Endodermal cell (in vitro differentiated cells): Measurements from ENCODE around the gene MYO1B. TPM values are rescaled to one million over a fixed set of nuclear protein-coding genes. Genes with fewer than 3 reads are reported as not detected.

ENCODE experiments used
- DNase-seq: peaks from one replicate; pipeline ENCODE4 v3.0.0-alpha.2; 2017
- H3K27ac ChIP-seq: 2 replicates; pipeline ENCODE4 v1.5.1; 2013; ENCODE audit warnings: mild to moderate bottlenecking, low read depth, low read length, moderate library complexity
- H3K27me3 ChIP-seq: 2 replicates; pipeline ENCODE4 v1.6.1; 2013; ENCODE audit warnings: mild to moderate bottlenecking, low read length, moderate library complexity; ENCODE audit not compliant: insufficient read depth, control insufficient read depth, poor library complexity, severe bottlenecking
- H3K36me3 ChIP-seq: 2 replicates; pipeline ENCODE4 v1.7.0; 2013; ENCODE audit warnings: mild to moderate bottlenecking, low read length, moderate library complexity; ENCODE audit not compliant: control insufficient read depth, insufficient read depth
- H3K4me1 ChIP-seq: one replicate; pipeline ENCODE4 v1.7.0; 2013; ENCODE audit warnings: low read length; ENCODE audit not compliant: control insufficient read depth, insufficient read depth
- H3K4me3 ChIP-seq: 2 replicates; pipeline ENCODE4 v1.5.1; 2013; ENCODE audit warnings: mild to moderate bottlenecking, low read length, moderate library complexity
- H3K9ac ChIP-seq: 2 replicates; pipeline ENCODE4 v1.6.1; 2013; ENCODE audit warnings: mild to moderate bottlenecking, low read length, moderate library complexity; ENCODE audit not compliant: poor library complexity, severe bottlenecking; ENCODE audit errors: extremely low read depth
- H3K9me3 ChIP-seq: 2 replicates; pipeline ENCODE4 v1.6.1; 2013; ENCODE audit warnings: mild to moderate bottlenecking, low read length, moderate library complexity; ENCODE audit not compliant: control insufficient read depth
- H3K27ac Mint-ChIP-seq: 2 replicates; pipeline ENCODE4 v1.8.0; 2020; ENCODE audit warnings: mixed read lengths
- H3K27me3 Mint-ChIP-seq: 2 replicates; pipeline ENCODE4 v1.8.0; 2021; ENCODE audit warnings: mild to moderate bottlenecking, mixed read lengths; ENCODE audit not compliant: insufficient read depth
- H3K36me3 Mint-ChIP-seq: 2 replicates; pipeline ENCODE4 v1.8.0; 2020; ENCODE audit warnings: low read depth, mixed read lengths
- H3K4me1 Mint-ChIP-seq: 2 replicates; pipeline ENCODE4 v1.8.0; 2020; ENCODE audit warnings: mixed read lengths
- H3K4me3 Mint-ChIP-seq: 2 replicates; pipeline ENCODE4 v1.8.0; 2020; ENCODE audit warnings: mild to moderate bottlenecking, moderate library complexity, mixed read lengths
- H3K9me3 Mint-ChIP-seq: 2 replicates; pipeline ENCODE4 v1.8.0; 2020; ENCODE audit warnings: mild to moderate bottlenecking, mixed read lengths
- CTCF ChIP-seq: fragments of 200-600 bp; sonication (generic); conservative IDR thresholded peaks from 2 replicates; pipeline ENCODE4 v1.5.0; 2021; ENCODE audit warnings: antibody characterized with exemption, mild to moderate bottlenecking
- WGBS, 2 experiments: methylation state at CpG; one replicate each; pipeline versions ENCODE4 v1.1.5 to v1.1.7; 2013; ENCODE audit warnings: missing lambda C conversion rate in 2 of 2, mixed read lengths in 1 of 2; ENCODE audit not compliant: insufficient coverage in 1 of 2, insufficient read length in 1 of 2; 5-methylcytosine and 5-hydroxymethylcytosine counted together
- total RNA-seq, 2 donors: library from RNA; stranded (reverse); fragmentation: NEBNext Ultra II Directional in 1 of 2; extraction: Animal tissue kit (Norgen Biotek cat#: 25700) in 1 of 2; gene quantifications; 2 replicates in 1 of 2; 3 replicates in 1 of 2; pipeline ENCODE4 v1.2.1, GENCODE V29; 2021

Gene MYO1B
- total RNA-seq, 2 donors from 2014 or later: 145 to 154 TPM

DNA sequence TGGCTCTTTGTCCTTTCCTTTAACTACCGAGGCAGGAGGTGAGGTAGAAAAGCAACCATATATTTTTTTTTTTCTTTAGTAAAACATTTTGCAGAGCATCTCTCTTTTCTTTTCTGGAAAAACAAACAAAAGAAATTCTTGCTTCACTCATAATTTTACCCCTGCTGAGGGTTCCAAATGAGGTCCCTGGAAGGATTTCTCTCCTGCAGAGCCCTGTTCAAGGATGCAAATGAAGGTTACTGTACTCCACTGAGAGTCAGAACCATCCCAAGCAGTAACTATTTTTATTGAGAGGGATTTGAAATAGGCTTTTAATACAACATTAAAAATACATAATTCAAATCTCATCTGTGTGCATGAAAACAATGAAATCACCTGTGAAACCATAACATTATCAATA lies 19.5 kb upstream of the MYO1B start:
- no peak overlapping the region for H3K4me3 ChIP-seq
- DNase-seq: no peak
- Mint-ChIP-seq H3K36me3 (no peaks in the 10 kb centered on the region), H3K27ac (no peak overlapping the region), H3K4me3 (no peak overlapping the region), H3K27me3 (no peaks in the 10 kb centered on the region), H3K9me3 (peaks cover under 1% of the 10 kb centered on the region), H3K4me1 (peaks cover 16% of the 10 kb centered on the region)
- TF ChIP-seq CTCF: no peak
- no peaks in the 10 kb centered on the region for H3K27me3 ChIP-seq
- no peak overlapping the region for H3K9ac ChIP-seq
- no peak overlapping the region for H3K27ac ChIP-seq
- no peaks in the 10 kb centered on the region for H3K4me1 ChIP-seq
- WGBS, 2 experiments: 44% methylated on average over 1 of the region's 1 CpG; no CpG with 5 or more reads in 1 of the 2 experiments
- no peaks in the 10 kb centered on the region for H3K36me3 ChIP-seq
- H3K9me3 ChIP-seq: peaks cover 10% of the 10 kb centered on the region

- no peaks in the 10 kb centered on the region for H3K4me1 ChIP-seq
- H3K36me3 ChIP-seq: no peaks in the 10 kb centered on the region
- Mint-ChIP-seq H3K27me3 (no peaks in the 10 kb centered on the region), H3K4me3 (no peak overlapping the region), H3K4me1 (peaks cover 16% of the 10 kb centered on the region), H3K36me3 (no peaks in the 10 kb centered on the region), H3K9me3 (no peaks in the 10 kb centered on the region), H3K27ac (no peak overlapping the region)
- no peak overlapping the region for H3K27ac ChIP-seq
- no peak for DNase-seq
- 0 to 45% methylated on average over 1 to 2 of the region's 2 CpGs for WGBS, 2 experiments
- no peaks in the 10 kb centered on the region for H3K27me3 ChIP-seq
- no peak for TF ChIP-seq CTCF
- no peak overlapping the region for H3K4me3 ChIP-seq
- H3K9ac ChIP-seq: no peak overlapping the region
- H3K9me3 ChIP-seq: peaks cover 8% of the 10 kb centered on the region
Observed at GRCh38 chr2:191226196-191226595, 19.0 kb upstream of the MYO1B start.

DNA sequence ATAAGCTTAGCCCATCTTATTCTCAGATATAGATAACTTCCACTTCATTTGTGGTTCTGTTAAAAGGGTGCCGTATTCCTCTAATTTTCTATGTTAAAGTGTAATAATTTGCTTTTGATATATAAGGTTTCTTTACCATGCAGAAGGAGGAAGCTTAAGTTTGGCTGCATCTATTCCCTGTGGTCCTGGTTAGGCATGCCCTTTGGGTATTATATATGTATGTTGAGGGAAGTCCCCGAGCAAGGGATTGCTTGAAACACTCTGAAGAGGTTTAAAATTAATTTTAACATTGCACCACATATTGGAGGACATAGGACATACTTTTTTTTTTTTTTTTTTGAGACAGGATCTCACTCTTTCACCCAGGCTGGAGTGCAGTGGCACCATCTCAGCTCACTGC lies 16.9 kb upstream of the MYO1B start:
- Mint-ChIP-seq H3K9me3 (no peaks in the 10 kb centered on the region), H3K36me3 (no peaks in the 10 kb centered on the region), H3K4me1 (peaks cover 26% of the 10 kb centered on the region), H3K27me3 (no peaks in the 10 kb centered on the region), H3K4me3 (no peak overlapping the region), H3K27ac (no peak overlapping the region)
- no peak overlapping the region for H3K4me3 ChIP-seq
- DNase-seq: no peak
- no peaks in the 10 kb centered on the region for H3K27me3 ChIP-seq
- WGBS, 2 experiments: 92% methylated on average over 2 of the region's 2 CpGs; no CpG with 5 or more reads in 1 of the 2 experiments
- H3K9ac ChIP-seq: no peak overlapping the region
- no peaks in the 10 kb centered on the region for H3K36me3 ChIP-seq
- no peak overlapping the region for H3K27ac ChIP-seq
- H3K9me3 ChIP-seq: peaks cover 8% of the 10 kb centered on the region
- no peak for TF ChIP-seq CTCF
- H3K4me1 ChIP-seq: peaks cover 5% of the 10 kb centered on the region
